SK-MEL-5 (cell line): ENCODE results near the gene NAT14. TPM values are rescaled to one million over a fixed set of nuclear protein-coding genes. Genes with fewer than 3 reads are reported as not detected.

Experiments used
- DNase-seq: peaks from one replicate; pipeline ENCODE4 v3.0.0-alpha.2; 2016; ENCODE audit warnings: low read depth, low spot score
- in situ Hi-C: cut with HindIII; loops from 2 replicates; pipeline ENCODE4 v1.10.0; 2016; ENCODE audit warnings: low sequenced_read_pairs, high pct_unique_total_duplicates, low pct_unique_long_range_greater_than_20kb
- total RNA-seq: library from RNA; depleted of rRNA; stranded (reverse); fragments of >200 nt; shearing (Covaris generic); gene quantifications from 2 replicates; pipeline ENCODE4 v1.2.3, GENCODE V29; 2014

NAT14 gene
- total RNA-seq, 1 experiment from 2014 or later: 11.8 TPM

- in situ Hi-C loops: no loop called here
- no peak for DNase-seq
These were observed 33.6 kb upstream of the NAT14 start for GRCh38 chr19:55451163-55451964.

DNA sequence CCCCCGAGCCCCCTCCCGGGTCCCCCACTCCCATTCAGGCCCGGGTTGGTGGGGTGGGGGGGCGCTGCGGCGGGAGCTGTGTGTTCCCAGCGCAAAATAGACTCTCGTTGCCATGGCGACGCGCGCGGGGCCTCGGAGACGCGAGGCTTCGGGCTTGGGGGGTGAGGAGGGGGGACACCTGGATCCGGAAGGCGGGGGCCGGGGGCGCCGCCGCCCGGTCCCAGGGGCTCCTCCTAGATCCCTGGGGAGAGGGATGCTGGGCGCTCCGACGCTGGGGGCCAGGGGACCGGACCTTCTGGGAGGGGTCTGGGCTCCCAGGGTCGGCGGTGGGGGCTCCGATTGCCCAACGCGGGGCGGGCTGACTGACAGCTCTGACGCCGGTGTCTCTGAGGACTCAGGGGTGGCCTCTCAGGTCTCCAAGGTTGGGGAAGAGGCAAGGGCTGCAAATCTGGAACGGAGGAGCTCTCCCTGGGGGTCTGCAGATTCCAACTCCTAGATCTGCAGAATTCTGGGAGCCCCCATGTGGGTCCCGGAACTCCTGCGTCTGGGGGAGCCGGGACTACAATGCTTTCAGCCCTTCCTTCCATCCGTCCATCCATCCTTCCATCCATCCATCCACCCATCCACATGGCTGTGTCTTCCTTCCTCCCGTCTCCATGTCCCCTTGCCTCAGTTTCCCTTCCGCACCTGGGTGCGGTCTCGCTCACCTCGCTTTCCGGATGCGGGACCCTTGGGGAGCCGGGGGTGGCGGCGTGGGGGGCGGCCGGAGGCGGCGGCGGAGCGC is 32.8 kb upstream of the NAT14 start:
- no peak for DNase-seq
- in situ Hi-C loops: no loop called here

DNA sequence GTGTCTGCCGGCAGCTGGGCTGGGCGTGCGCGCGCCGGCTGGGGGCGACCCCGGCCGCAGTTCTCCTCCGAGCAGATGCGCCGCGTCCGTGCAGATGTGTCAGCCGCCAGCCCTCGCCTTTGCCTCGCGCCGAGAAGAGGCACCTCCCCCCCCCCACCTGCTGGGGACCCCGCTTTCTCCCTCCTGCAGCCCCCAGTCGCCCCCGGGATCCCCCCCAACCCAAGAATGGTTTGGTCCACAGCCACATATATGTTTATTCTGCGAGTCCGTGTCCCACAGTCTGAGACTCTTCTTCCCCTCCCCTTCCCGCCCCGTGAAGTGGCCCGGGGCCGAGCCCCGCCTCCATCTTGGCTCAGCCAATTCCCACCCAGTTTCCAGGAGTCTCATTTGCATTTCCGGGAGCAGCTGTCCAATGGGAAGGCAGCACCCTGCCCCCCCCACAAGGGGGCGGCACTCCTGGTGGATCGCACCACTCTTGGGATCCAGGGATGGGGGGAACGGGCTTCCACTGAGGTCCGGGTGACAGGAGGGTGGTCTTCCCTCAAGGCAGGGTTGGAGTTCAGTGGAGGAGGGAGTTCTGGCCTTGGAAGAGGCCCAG is 32.1 kb upstream of the NAT14 start:
- in situ Hi-C loops: no loop called here
- DNase-seq: peak; percentile 69

DNA sequence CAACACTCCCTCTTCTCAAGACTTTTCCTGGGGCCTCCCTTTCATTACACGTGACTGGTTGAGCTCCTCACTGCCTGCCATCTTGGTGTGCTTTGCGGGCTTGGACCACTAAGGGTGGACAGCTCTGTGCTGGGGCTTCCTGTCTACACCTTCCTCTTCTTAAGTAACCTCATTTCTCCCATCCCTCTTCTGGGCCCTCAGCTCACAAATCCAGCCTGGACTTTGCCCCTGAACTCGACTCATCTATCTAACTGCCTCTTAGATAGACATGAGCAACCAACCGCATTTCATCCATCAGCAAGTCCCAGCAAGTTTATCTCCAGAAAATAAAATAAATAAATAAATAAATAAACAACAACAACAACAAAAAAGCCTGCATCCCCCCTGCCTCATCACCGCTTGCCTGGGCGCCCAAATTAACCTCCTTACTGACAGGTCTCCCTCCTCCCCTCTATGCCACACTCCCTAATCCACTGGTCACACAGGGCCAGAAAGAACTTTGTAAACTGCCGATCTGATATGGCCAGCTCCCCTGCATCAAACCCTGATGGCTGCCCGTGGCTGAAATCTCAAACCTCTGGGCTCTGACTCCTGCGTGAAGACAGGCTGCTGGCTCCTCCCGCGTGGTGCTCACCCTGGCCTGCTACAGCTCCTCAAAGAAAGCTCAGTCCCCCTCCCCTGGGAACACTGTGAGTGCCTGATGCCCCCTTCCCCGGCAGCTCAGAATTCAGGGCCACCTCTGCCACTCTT is 31.3 kb upstream of the NAT14 start:
- in situ Hi-C loops: no loop called here
- DNase-seq: no peak

DNA sequence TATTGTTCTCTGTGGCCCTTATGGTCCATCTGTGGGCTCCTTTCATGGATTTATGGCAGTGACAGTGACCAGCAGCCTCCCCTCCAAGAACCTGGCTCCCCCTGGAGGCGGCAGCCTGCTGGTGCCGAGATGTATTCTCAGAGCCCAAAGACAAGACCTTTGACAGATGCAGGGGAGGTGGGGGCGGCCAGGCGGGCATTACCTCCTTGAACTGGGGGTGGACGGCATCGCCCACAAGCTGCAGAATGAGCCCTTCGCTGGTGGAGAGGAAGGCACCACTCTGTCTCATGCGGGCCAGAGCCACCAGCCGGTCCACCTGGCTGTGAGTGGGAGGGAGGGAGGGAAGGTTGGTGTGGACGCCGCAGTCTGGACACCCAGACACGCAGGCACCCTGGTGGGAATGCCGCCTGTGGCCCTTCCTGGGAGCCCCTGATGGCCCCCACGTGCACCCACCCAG is 30.2 kb upstream of the NAT14 start:
- DNase-seq: peak; percentile 72
- in situ Hi-C loops: no loop called here

GRCh38 chr19:55455576-55456235 is 29.3 kb upstream of the NAT14 start:
- in situ Hi-C loops: no loop called here
- DNase-seq: no peak

- in situ Hi-C loops: no loop called here
- DNase-seq: no peak
These were observed 28.6 kb upstream of the NAT14 start for GRCh38 chr19:55456347-55456746.

DNA sequence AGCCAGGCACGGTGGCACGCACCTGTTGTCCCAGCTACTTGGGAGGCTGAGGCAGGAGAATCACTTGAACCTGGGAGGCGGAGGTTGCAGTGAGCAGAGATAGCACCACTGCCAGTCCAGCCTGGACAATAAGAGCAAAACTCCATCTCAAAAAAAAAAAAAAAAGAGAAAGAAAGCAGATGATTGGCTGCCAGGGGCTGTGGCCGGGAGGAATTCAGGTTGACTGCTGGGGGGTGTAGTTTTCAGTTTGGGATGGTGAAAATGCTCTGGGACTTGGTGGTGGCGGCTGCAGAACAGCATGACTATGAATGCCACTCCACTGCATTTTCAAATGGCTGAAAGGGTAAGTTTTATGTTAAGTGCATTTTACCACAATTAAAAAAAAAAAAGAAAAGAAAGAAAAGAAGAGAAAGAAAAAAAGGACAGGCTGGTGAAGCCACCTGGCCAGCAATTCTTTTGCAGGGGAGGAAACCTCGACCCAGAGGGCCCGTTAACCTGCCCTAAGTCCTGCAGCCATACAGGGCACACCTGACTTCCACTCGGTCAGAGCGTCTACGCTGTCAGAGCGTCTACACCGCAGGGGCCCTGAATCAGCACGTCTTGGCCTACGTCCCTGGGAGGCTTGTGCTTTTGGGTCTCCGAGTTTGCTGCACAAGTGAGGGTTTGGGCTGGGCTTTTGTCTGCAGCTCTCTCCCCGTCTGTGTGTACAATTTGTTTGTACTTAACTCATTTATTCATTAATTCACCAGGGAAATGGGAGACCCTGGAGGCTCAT is 27.1 kb upstream of the NAT14 start:
- in situ Hi-C loops: no loop called here
- no peak for DNase-seq

DNA sequence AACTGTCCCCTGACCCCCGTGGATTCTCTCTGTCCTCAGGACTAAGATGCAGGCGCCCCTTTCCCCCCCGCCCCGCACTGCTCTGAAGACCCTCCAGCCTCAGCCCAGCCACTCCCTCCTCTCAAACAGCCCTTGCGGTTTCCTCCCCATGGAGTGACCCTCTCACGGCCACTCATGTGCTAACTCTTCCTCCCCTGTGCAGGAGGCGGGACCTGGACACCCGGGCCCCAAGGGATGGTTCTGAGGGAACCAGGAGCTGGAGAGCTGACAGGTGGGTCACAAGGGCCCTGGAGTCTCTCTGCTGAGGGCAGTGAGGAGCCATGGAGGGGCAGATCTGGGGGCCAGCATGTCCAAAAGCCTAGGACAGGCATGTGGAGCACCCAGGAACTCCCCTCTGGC is 25.4 kb upstream of the NAT14 start:
- in situ Hi-C loops: no loop called here
- DNase-seq: no peak

GRCh38 chr19:55459950-55460657 is 24.9 kb upstream of the NAT14 start:
- no peak for DNase-seq
- in situ Hi-C loops: no loop called here

- DNase-seq: peak; percentile 76
- in situ Hi-C loops: no loop called here
These were observed 24.2 kb upstream of the NAT14 start for GRCh38 chr19:55460670-55461258.

DNA sequence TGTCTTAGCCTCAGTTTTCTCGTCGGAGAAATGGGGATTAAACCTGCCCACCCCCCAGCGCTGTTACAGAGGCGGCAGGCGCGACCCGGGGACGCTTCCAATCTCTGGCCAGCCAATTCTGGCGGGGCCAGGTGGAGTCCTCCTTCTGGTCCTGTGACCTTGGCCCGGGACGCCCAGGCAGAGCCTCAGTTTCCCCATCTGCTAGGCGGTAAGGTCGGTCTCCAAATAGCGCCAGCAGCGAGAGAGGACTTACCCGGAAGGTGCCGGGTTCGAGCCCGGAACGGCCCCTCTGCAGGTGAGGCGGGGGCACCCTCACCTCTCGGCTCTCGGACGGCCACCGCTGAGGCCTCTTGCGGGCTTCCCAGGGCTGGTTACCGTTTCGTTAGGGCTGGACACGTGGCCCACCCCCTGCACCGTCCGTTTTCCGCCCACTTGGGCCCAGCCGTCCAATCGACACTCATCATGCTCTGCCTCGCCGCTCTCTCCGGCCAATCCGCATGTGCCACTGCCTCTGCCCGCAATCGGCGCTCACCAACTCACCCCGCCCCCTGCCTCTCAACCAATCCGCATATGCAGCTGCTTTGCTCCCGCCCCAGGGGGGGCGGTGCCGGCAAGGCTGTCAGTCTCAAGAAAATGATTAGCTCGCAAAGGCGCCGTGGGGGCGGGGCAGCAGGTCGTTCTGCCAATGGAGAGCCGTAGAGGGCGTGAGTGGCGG is 23.6 kb upstream of the NAT14 start, which contains the start of gene ISOC2:
Gene ISOC2, minus strand, starts transcription at position 384 of the 715 bp plus-strand sequence. CDS start 5,156 bp downstream, outside the sequence.
- DNase-seq: peak; percentile 99
- in situ Hi-C loops: no loop called here

GRCh38 chr19:55461974-55462626 is 22.9 kb upstream of the NAT14 start:
- in situ Hi-C loops: no loop called here
- DNase-seq: peak; percentile 58

- DNase-seq: no peak
- in situ Hi-C loops: no loop called here
These were observed 22.3 kb upstream of the NAT14 start for GRCh38 chr19:55462722-55463121.

DNA sequence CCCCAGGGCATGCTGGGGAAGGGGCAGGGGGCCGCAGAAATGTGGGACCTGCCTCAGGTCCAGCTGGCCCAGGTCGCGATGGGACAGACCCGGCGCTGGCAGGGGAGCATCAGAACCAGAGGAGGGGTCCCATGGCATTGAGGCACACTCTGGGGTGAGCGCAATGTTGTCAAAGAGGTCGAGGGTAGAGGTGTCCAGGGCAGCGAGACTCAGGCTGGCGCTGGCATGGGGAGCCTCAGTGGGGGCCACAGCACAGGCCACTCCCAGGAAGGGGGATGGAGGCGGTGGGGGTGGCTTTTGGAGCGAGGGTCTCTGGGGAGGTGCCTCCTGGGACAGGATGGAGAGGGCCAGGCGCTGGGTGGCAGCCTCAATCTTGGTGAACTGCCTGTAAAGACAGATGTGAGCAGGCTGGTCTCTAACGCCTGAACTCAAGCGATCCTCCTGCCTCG is 21.4 kb upstream of the NAT14 start:
- no peak for DNase-seq
- in situ Hi-C loops: no loop called here
